KBM-7 (cell line): ENCODE data around the gene CHAD.

Experiments
- DNase-seq: peaks from one replicate; pipeline ENCODE4 v3.0.0-alpha.2; 2015
- in situ Hi-C: fragments of 300-500 bp; cut with MboI; formaldehyde crosslinking; loops from 2 replicates; pipeline ENCODE4 v1.14.3; 2020; ENCODE audit warnings: low sequenced_read_pairs, low pct_unique_long_range_greater_than_20kb, mixed read lengths

The CHAD gene

DNA sequence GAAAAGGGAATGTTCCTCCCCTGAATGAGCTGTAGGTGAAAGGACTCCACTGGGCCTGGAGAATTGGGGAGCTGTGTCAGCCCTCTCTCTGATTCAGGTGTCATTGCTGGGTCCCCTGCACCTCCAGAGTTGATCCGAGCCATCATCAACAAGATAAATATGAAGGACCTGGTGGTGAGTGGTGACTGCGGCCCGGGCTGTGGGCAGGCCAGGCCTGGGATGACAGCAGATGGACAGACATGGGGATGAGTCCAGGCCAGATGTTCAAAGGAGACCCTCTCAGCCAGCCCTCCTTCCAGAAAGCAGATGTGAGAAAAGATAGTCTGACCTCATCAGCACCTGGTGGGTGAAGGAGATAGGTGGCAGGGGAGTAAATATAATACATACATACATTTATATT, 4.6 kb downstream of the CHAD start:
- in situ Hi-C loops: no loop called here
- DNase-seq: no peak

DNA sequence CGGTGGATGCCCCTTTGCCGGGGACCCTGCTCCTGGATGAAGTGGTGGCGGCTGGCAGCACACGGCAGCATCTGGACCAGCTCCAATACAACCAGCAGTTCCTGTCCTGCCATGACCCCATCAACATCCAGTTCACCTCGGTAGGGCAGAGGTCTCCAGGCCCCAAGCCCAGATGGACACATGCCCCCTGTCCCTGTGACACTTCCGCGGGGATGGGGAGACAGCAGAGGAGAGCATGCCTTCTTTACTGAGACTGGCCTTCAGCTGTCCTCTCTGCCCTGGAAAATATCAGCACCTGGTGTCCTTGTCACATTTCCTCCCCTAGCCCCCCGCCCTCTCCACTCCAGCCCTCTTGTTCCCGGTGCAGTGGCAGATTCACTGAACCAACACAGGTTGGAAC, 6.2 kb downstream of the CHAD start:
- in situ Hi-C loops: no loop called here
- no peak for DNase-seq

DNA sequence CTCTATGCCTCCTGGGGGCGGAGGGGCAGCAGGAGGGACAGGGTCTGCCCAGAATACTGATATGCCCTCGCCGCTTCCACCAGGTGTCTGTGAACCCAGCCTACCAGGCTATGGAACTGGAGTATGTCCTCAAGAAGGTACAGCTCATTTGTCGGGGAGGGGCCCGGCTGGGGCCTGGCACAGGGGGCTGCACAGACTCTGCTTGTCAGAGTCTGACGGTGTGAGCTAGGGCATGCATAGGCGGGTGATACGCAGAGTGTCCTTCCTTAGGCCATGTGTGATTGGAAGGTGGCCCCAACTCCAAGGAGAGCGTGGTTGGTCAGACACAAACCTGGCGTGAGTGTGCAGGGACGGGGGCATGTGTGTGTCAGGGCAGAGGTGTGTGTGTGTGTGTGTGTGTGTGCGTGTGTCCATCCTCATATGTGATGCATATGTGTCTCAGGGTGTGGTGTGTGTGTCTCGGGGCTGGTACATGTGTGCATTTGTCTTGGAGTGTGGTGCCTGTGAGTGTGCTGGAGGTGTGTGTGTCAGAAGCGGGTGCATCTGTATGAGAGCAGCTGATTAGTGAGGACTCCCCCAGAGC, 7.0 kb downstream of the CHAD start:
- DNase-seq: no peak
- in situ Hi-C loops: no loop called here

DNA sequence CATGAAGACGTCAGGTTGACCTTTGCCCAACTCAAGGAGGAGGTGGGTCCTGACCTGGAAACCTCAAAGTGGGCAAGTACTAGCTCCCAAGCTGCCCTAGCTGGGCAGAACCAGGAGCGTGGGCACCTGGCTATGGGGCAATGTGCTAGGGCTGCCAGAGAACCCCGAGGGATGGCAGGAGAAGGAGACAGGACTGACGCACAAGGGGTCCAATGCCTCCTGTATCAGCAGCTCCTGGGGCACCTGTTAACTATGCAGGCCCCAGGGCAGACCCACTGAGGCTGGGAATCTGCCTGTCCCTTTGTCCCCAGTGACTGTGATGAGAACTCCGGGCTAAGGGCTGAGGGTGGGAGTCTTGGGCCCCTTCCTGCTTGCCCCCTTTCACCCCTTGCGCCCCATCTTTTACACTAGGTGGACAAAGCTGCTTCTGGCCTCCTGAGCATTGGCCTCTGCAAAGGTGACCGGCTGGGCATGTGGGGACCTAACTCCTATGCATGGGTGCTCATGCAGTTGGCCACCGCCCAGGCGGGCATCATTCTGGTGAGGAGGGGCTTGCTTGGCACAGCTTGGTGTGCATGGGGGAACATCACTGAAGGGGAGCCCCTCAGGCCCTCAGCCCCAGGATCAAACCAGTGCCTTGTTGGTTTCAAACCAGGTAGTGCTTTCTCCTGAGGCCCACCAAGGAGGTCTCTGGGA, 7.7 kb downstream of the CHAD start:
- no peak for DNase-seq
- in situ Hi-C loops: no loop called here

DNA sequence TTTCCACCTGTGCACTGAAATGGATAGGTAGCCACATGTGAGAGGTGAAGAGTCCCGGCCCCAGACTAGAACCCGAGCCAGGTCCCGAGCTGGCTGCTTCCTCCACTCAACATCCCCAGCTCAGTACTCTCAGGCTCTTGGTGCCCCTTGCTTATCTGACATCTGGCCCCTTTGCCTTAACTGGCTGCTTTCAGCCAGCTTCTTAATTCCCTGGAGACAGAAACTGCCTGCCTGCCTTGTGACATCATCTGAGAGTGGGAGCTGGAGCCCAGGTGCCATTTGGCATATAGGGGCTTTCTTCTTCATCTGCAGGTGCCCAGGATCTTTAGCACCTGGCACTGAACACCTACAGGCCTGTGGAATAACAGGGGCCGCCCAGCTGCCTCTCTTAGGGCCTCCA, 8.9 kb downstream of the CHAD start:
- no peak for DNase-seq
- in situ Hi-C loops: no loop called here

DNA sequence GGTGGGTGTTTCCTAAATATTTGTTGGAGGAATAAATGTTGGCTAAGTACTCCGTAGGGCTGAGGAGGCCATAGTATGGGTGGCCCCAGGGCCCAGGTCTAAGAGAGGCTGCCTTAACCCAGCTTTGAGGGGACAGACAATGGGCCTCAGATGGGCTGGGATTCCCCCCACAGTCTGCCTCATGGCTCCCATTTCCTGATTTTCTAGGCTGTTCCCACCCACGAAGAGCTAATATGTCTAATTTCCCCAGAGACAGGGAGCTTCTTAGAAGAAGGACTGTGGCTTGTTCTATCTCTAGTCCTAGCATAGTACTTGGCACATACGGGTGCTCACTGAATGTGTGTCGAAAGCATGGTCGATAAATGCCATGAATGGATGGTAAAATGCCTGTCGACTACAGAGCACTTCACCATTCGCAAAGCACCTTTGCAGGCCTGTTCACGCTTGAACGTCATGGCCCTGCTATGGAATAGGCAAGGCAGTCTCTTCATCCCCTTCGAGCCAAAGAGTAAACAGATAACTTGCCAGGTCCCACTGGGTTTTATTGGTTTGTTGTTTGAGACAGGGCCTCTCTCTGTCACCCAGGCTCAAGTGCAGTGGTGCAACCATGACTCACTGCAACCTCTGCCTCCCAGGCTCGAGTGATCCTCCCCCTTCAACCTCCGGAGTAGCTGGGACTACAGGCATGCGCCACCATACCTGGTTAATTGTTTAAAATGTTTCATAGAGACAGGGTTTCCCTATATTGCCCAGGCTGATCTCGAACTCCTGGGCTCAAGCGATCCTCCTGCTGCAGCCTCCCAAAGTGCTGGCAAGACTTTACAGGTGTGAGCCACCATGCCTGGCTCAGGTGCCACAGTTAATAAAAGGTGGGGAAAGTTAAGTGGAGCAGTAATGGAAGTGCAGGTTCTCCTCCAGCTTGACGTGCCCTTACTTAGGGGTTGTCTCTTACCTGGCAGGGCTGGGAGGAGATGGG, 9.7 kb downstream of the CHAD start:
- no peak for DNase-seq
- in situ Hi-C loops: no loop called here

DNA sequence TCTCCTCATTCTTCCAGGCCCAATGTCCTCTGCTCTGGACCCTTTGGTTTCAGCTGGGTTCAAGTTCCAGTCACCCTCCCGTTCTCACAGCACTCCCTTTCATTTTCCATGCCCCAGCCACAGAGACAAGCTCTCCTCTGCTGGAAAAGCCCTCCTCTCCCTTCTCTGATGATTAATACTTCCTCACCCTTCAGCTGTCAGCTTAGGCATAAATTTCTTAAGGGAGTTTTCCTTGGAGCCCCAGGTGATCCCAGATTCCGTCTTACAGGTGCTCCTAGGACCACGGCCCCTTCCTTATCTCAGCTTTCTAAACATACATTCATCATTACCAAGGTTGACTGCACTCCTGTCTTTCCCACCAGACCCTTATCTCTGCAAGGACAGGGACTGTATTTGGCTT, 10.4 kb downstream of the CHAD start:
- DNase-seq: no peak
- in situ Hi-C loops: no loop called here

DNA sequence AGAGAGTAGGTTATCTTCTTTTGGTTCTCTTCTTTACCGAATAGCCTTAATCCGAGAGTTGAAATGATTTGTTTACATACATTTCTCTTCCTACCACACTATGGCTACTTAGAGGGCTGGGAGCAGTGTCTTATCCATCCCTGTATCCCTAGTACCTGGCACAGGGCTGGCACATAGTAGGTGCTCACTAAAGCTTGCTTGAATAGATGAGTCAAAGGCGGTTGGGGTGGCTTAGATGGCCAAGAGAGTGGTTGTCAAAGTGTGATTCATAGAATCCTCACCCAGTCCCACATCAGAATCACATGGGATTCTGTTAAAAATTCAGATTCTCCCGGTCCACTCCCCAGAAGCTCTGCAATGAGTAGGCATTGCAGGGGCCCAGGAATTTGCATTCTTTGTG, 11.1 kb downstream of the CHAD start:
- DNase-seq: no peak
- in situ Hi-C loops: no loop called here

DNA sequence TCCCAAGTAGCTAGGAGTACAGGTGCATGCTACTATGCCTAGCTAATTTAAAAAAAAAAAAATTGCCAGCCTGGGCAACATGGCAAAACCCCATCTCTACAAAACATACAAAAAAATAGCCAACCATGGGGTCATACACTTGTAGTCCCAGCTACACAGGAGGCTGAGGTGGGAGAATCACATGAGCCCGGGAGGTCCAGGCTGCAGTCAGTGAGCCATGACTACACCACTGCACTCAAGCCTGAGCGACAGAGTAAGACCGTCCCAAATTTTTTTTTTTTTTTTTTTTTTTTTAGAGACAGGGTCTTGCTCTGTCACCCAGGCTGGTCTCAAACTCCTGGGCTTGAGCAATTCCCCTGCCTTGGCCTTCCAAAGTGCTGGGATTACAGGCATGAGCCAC, 14.8 kb downstream of the CHAD start:
- in situ Hi-C loops: no loop called here
- DNase-seq: no peak

DNA sequence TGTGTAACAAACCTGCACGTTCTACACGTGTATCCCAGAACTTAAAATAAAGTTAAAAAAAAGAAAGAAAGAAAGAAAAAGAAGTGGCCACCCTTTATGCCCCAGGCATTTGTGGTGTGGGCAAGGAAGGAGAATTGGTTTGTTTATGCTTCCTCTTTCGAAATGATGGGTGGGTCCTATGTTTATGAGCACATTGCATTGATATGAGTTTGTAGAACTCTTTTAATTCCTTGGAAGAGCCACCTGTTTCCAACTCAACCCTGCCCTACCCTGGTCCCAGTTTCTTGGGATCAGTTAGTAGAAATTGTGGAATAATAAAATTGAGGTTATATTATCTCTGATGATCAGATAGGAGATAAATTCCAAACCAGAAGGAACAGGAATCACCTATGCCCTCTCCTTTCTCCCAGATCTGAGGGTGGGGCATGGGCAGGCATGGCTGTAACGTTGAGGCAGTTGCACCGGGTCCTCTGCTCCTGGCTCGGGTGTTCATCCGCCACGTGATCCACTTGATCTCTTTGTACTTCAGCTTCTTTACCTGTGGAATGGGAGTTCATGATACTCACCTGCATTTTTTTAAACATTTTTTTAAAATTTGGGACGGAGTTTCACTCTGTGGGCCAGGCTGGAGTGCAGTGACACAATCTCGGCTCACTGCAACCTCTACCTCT, 15.9 kb downstream of the CHAD start:
- in situ Hi-C loops: no loop called here
- peak; percentile 25 for DNase-seq

DNA sequence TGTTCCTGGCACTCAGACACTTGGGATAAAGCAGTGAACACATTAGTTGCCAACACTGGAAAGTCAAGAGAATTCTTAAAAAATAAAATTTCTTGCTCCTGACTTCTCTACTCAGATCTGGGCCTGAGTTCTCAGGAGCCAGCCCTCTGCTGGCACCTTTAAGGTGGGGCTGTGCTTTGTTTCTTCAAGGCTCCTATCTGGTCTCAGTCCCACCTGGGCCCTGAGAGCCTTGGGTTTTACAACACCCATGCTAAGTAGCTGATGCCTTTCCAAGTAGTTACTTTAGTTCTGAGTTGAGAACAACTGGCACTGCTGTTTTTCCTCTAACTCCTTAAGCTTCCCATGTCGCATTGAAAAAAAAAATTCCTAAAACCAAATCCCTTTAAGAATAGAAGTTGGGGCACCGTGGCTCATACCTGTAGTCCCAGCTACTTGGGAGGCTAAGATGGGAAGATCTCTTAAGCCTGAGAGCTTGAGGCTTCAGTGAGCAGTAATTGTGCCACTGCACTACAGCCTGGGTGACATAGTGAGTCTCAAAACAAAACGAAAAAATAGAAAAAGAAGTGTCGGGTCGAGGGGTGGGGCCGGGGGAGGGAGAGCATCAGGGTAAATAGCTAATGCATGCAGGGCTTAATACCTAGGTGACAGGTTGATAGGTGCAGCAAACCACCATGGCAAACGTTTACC, 16.6 kb downstream of the CHAD start:
- DNase-seq: no peak
- in situ Hi-C loops: no loop called here

DNA sequence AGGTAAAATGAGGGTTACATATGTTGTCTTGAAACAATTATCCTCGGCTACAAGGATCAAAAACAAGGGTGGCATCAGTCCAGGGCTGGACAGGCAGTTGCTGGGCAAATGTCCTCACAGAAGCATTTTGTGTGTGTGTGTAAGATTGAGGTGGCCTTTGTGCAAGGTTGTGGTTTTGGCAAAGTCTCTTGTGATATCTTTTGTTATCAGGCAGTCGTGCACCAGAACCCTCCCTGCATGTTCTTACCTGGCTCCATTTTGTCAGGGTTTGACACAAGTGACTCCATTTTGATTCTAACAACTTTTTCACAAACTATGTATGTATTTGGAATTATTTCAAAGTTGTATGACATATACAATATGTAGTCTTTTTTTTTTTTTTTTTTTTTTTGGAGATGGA, 20.0 kb downstream of the CHAD start:
- DNase-seq: no peak
- in situ Hi-C loops: no loop called here

DNA sequence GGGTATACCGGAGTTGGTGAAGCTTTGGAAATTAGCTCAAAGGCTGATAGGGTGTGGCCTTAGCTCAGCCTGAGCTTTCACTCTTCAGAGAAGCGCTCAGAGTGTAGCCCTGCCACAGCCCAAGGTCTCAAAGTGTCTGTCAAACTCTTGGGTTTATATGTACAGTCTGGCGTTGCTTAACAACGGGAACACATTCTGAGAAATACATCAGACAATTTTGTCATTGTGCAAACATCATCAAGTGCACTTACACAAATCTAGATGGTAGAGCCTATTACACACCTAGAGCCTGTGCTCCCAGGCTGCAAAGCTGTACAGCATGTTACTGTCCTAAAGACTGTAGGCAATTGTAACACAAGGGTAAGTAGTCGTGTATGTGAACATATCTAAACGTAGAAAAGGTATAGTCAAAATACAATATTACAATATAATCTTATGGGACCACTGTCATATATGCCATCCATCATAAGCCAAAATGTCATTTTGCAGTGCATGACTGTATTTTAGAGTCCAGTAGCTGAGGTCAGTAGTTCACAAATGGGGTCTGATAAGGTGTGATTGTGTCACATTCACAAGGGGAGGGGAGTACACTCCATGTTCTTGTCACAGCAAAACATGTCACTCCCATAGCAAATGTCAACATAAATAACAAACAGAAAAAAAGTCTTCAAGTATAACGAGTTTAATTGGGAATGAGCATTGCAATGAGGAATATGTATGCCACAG, 20.6 kb downstream of the CHAD start:
- DNase-seq: no peak
- in situ Hi-C loops: no loop called here

DNA sequence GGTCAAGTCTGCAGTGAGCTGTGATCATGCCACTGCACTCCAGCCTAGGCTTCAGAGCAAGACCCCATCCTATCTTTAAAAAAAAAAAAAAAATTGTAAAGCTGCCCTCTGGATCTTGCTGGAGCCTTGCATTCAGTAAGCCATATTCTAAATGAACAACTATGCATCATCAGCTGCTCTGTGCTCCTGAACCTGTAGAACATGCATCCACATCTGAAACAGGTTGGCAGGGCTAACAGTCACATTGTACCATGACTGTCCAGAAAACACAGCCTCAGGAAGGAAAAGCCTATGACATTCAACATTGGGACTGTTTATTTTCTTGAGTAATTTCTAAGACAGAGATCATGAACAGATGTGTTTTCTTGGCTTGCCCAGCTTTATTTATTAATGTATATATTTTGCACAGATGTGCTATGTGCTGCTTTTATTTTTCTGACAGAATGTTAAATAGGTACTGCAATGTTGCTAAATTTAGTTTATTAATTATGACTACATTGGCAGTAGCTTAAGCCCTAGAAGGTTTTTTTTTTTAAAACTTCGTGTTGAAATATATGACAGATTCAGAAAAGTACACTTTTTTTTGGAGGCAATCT, 22.9 kb downstream of the CHAD start:
- no peak for DNase-seq
- in situ Hi-C loops: no loop called here

DNA sequence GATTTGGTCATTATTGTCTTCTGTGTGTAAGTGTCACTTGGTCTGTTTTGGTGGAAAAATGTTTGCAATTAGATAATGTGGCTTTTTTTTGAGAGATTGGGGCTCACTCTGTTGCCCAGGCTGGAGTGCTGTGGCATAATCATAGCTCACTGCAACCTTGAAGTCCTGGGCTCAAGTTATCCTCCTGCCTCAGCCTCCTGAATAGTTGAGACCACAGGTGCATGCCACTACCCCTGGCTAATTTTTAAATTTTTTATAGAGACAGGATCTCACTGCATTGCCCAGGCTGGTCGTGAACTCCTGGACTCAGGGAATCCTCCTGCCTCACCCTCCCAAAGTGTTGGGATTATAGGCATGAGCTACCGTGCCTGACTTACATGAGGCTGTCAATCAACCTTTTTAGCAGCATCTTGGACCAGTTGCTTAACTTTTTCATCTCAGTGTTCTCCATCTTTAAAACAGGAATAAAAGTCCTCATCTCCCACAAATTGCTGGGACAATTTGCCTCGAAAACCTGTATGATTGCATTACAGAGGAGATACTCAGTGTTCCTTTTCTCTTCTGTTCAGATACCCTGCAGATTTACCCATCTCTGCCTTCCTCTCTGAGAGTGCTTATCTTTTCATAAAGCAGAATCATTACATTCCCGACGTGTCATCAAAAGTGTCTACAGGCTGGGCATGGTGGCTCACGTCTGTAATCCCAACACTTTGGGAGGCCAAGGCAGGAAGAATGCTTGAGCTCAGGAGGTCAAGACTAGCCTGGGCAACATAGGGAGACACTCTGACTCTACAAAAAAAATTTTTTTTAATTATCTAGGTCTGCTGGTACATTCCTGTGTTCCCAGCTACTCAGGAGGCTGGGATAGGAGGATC, 23.6 kb downstream of the CHAD start:
- in situ Hi-C loops: no loop called here

DNA sequence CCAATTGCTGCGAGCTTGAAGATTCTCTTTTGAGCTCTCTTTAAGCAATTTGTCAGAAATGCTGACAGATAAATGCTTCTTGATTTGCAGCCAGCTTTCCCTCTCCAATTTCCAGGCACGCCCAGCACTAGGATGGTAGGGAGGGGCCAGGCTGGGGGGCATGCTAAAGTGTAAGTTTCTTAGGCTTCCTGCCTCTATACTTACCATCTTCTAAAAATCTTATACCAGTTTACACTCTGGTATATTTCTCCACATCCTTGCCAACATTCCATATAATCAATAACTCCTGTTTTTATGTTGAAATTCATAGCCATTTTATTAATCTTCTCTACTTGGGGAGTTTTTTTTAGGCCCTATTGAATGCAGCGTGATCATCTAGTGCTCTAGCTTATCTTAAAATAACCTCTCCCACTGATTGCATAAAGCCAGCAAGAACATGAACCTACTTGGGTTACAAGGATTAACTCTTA, 25.1 kb downstream of the CHAD start:
- no peak for DNase-seq
- in situ Hi-C loops: no loop called here

More for the DNA sequence above, 23.6 kb downstream of the CHAD start:
- DNase-seq: no peak
